Large intestine (tissue), 3 donors: ENCODE measurements around the gene PPM1M. TPM values are rescaled to one million over a fixed set of nuclear protein-coding genes. Genes with fewer than 3 reads are reported as not detected.

Source experiments
- DNase-seq, 2 donors: peaks; one replicate each; pipeline versions ENCODE4 v3.0.0 to v3.0.0-alpha.2; 2013
- H3K27ac ChIP-seq: one replicate; pipeline ENCODE4 v1.5.1; 2013; ENCODE audit warnings: low read length
- H3K27me3 ChIP-seq: 2 replicates; pipeline ENCODE4 v1.6.1; 2013; ENCODE audit warnings: low read length; ENCODE audit not compliant: control insufficient read depth, insufficient read depth
- H3K36me3 ChIP-seq: 2 replicates; pipeline ENCODE4 v1.6.1; 2013; ENCODE audit warnings: low read length; ENCODE audit not compliant: control insufficient read depth, insufficient read depth
- H3K4me1 ChIP-seq: one replicate; pipeline ENCODE4 v1.6.1; 2013; ENCODE audit warnings: low read length; ENCODE audit not compliant: control insufficient read depth, insufficient read depth
- H3K4me3 ChIP-seq: one replicate; pipeline ENCODE4 v1.5.1; 2013; ENCODE audit warnings: low read length
- H3K9me3 ChIP-seq: one replicate; pipeline ENCODE4 v1.6.1; 2013; ENCODE audit warnings: mild to moderate bottlenecking, low read depth, low read length, moderate library complexity; ENCODE audit not compliant: control insufficient read depth
- WGBS: methylation state at CpG from one replicate; pipeline ENCODE4 v1.1.5; 2013; ENCODE audit warnings: low lambda C conversion rate; ENCODE audit not compliant: insufficient coverage; 5-methylcytosine and 5-hydroxymethylcytosine counted together
- polyA plus RNA-seq: library from polyadenylated mRNA; unstranded; fragments of 120-200 nt; gene quantifications from one replicate; pipeline ENCODE4 v1.2.1, GENCODE V29; 2013

The PPM1M gene
- polyA plus RNA-seq, 1 donor: 11.0 TPM

- no CpG with 5 or more reads among the region's 11 CpGs for WGBS
- Histone ChIP-seq H3K27ac (no peak overlapping the region), H3K36me3 (peaks cover 17% of the 10 kb centered on the region), H3K9me3 (no peaks in the 10 kb centered on the region), H3K27me3 (no peaks in the 10 kb centered on the region), H3K4me3 (peak overlapping the region; percentile 80), H3K4me1 (peaks cover 16% of the 10 kb centered on the region)
- peak in 1 of 2 donors; percentile 40 for DNase-seq
Measured at GRCh38 chr3:52238193-52238760, 7.3 kb upstream of the PPM1M start.

- WGBS: no CpG with 5 or more reads among the region's 92 CpGs
- Histone ChIP-seq H3K36me3 (peaks cover 12% of the 10 kb centered on the region), H3K27me3 (peaks cover 2% of the 10 kb centered on the region), H3K4me1 (peaks cover 16% of the 10 kb centered on the region), H3K4me3 (peak within 1 kb of the TSS; percentile 80), H3K27ac (peak within 1 kb of the TSS; percentile 7), H3K9me3 (no peaks in the 10 kb centered on the region)
- peak; percentile 66 to 82 for DNase-seq
Measured at GRCh38 chr3:52238761-52239701, 6.5 kb upstream of the PPM1M start, which contains the start of gene TWF2. TWF2 (minus strand) TSS chr3:52239158; CDS start chr3:52239016, 142 bp downstream.

- Histone ChIP-seq H3K36me3 (peaks cover 2% of the 10 kb centered on the region), H3K27ac (no peak overlapping the region), H3K27me3 (peaks cover 4% of the 10 kb centered on the region), H3K9me3 (no peaks in the 10 kb centered on the region), H3K4me1 (peaks cover 19% of the 10 kb centered on the region), H3K4me3 (no peak overlapping the region)
- peak in 1 of 2 donors; percentile 52 for DNase-seq
- no CpG with 5 or more reads among the region's 1 CpG for WGBS
Measured at GRCh38 chr3:52240059-52240885, 5.3 kb upstream of the PPM1M start.

- H3K27ac ChIP-seq: no peak overlapping the region
- H3K36me3 ChIP-seq: no peaks in the 10 kb centered on the region
- H3K4me3 ChIP-seq: no peak overlapping the region
- WGBS: no CpG with 5 or more reads among the region's 4 CpGs
- peaks cover 6% of the 10 kb centered on the region for H3K27me3 ChIP-seq
- peaks cover 21% of the 10 kb centered on the region for H3K4me1 ChIP-seq
- no peak for DNase-seq
- no peaks in the 10 kb centered on the region for H3K9me3 ChIP-seq
Measured at GRCh38 chr3:52240886-52241370, 4.6 kb upstream of the PPM1M start.

- Histone ChIP-seq H3K9me3 (no peaks in the 10 kb centered on the region), H3K4me1 (peaks cover 25% of the 10 kb centered on the region), H3K27me3 (peaks cover 6% of the 10 kb centered on the region), H3K36me3 (no peaks in the 10 kb centered on the region), H3K4me3 (no peak overlapping the region), H3K27ac (no peak overlapping the region)
- no peak for DNase-seq
- no CpG with 5 or more reads among the region's 1 CpG for WGBS
Measured at GRCh38 chr3:52242039-52242438, 3.5 kb upstream of the PPM1M start.

- no peak overlapping the region for H3K4me3 ChIP-seq
- peaks cover 6% of the 10 kb centered on the region for H3K27me3 ChIP-seq
- no peak for DNase-seq
- H3K9me3 ChIP-seq: no peaks in the 10 kb centered on the region
- H3K36me3 ChIP-seq: peaks cover 4% of the 10 kb centered on the region
- no CpG with 5 or more reads among the region's 9 CpGs for WGBS
- no peak overlapping the region for H3K27ac ChIP-seq
- H3K4me1 ChIP-seq: peaks cover 10% of the 10 kb centered on the region
Measured at GRCh38 chr3:52243791-52244628, 1.5 kb upstream of the PPM1M start.

- Histone ChIP-seq H3K4me1 (peaks cover 10% of the 10 kb centered on the region), H3K4me3 (peak overlapping the region; percentile 31), H3K9me3 (no peaks in the 10 kb centered on the region), H3K27ac (no peak overlapping the region), H3K27me3 (peaks cover 6% of the 10 kb centered on the region), H3K36me3 (peaks cover 24% of the 10 kb centered on the region)
- DNase-seq: no peak
- WGBS: no CpG with 5 or more reads among the region's 8 CpGs
Measured at GRCh38 chr3:52246264-52246620, 683 bp downstream of the PPM1M start.

- H3K27me3 ChIP-seq: peaks cover 6% of the 10 kb centered on the region
- H3K36me3 ChIP-seq: peaks cover 27% of the 10 kb centered on the region
- no peak for DNase-seq
- peaks cover 10% of the 10 kb centered on the region for H3K4me1 ChIP-seq
- no CpG with 5 or more reads among the region's 14 CpGs for WGBS
- H3K9me3 ChIP-seq: no peaks in the 10 kb centered on the region
- H3K4me3 ChIP-seq: no peak overlapping the region
- no peak overlapping the region for H3K27ac ChIP-seq
Measured at GRCh38 chr3:52246728-52247408, 1.3 kb downstream of the PPM1M start.

- Histone ChIP-seq H3K36me3 (peaks cover 33% of the 10 kb centered on the region), H3K4me3 (no peak overlapping the region), H3K27me3 (peaks cover 6% of the 10 kb centered on the region), H3K27ac (no peak overlapping the region), H3K9me3 (no peaks in the 10 kb centered on the region), H3K4me1 (peaks cover 10% of the 10 kb centered on the region)
- DNase-seq: no peak
- no CpG with 5 or more reads among the region's 7 CpGs for WGBS
Measured at GRCh38 chr3:52247409-52248164, 2.0 kb downstream of the PPM1M start.
